A549 treated with AZD9567 at 1 μM for 4 hours (cell line): ENCODE data around the gene COL2A1. TPM values are rescaled to one million over a fixed set of nuclear protein-coding genes. Genes with fewer than 3 reads are reported as not detected.

Experiments used
- total RNA-seq: library from RNA; stranded (reverse); fragments of 200-300 nt; extraction: Qiagen RNA extraction; gene quantifications from 5 replicates; pipeline ENCODE4 v1.2.3, GENCODE V29; 2022; ENCODE audit not compliant: insufficient read depth

The COL2A1 gene
- 0.05 to 0.25 TPM (median 0.09 TPM) in 4 of 5 replicates, not detected in the other for total RNA-seq

GRCh38 chr12:48004053-48004941, at the start of gene COL2A1:
TSS of gene COL2A1 (minus strand) at chr12:48004476. CDS start at chr12:48004321, 155 bp downstream.

GRCh38 chr12:47963340-47964040, 40.8 kb downstream of the COL2A1 start, which contains the start of gene TMEM106C:
TSS of gene TMEM106C (plus strand) at chr12:47963596. CDS start at chr12:47964237, 641 bp downstream.

Other genes with a start within 250 kb of the COL2A1 start
- 0.24 to 0.55 TPM (median 0.36 TPM) in 4 of 5 replicates, not detected in the other for gene RAPGEF3, start 245.6 kb downstream of the COL2A1 start, total RNA-seq
- gene SLC48A1, start 231.2 kb downstream of the COL2A1 start, total RNA-seq: 19.2 to 31.4 TPM (median 25.9 TPM) in 5 replicates
- gene HDAC7, start 184.6 kb downstream of the COL2A1 start, total RNA-seq: 40.1 to 57.9 TPM (median 54.8 TPM) in 5 replicates
- 2.7 to 4.4 TPM (median 3.3 TPM) in 5 replicates for gene VDR, start 99.5 kb downstream of the COL2A1 start, total RNA-seq
- 120 to 193 TPM (median 124 TPM) in 5 replicates for gene TMEM106C, start 40.9 kb downstream of the COL2A1 start, total RNA-seq
- gene SENP1, start 101.6 kb upstream of the COL2A1 start, total RNA-seq: 9.4 to 15.8 TPM (median 10.5 TPM) in 5 replicates
- gene PFKM, start 114.9 kb upstream of the COL2A1 start, total RNA-seq: 24.5 to 30.7 TPM (median 26.6 TPM) in 5 replicates
- gene ASB8, start 153.0 kb upstream of the COL2A1 start, total RNA-seq: 11.2 to 16.8 TPM (median 12.4 TPM) in 5 replicates
- 2.2 to 3.2 TPM (median 2.8 TPM) in 5 replicates for gene CCDC184, start 179.2 kb upstream of the COL2A1 start, total RNA-seq
- not detected in 5 replicates for gene OR10AD1, start 198.8 kb upstream of the COL2A1 start, total RNA-seq